WTC11 (cell line): ENCODE measurements around the gene ITIH2. TPM values are rescaled to one million over a fixed set of nuclear protein-coding genes. Genes with fewer than 3 reads are reported as not detected.
A peak's percentile ranks its signal among the peaks of the same experiment; 100 is the strongest.

Experiments used
- ATAC-seq: fragments of 200-7000 bp; cut with Tn5 transposase; 2 replicates; pipeline ENCODE4 v1.10.0; 2021; ENCODE audit warnings: mild to moderate bottlenecking, moderate library complexity
- CTCF ChIA-PET: fragments of 300-600 bp; sonication (Branson Sonifier 250); formaldehyde crosslinking; loops from one replicate; lab custom pipeline; 2021; ENCODE audit warnings: antibody characterized with exemption; lab: Charles Lee
- POLR2A ChIA-PET: fragments of 350-600 bp; sonication (Branson Sonifier 250); formaldehyde crosslinking; loops from one replicate; lab custom pipeline; 2021; ENCODE audit warnings: antibody characterized with exemption; lab: Charles Lee
- DNase-seq: peaks from one replicate; pipeline ENCODE4 v3.0.0; 2021; ENCODE audit warnings: low spot score
- H3K27ac Mint-ChIP-seq: 2 replicates; pipeline ENCODE4 v1.8.0; 2021; ENCODE audit warnings: mixed read lengths
- H3K27me3 Mint-ChIP-seq: 2 replicates; pipeline ENCODE4 v1.8.0; 2021; ENCODE audit warnings: low read depth, mild to moderate bottlenecking, moderate library complexity, mixed read lengths
- H3K36me3 Mint-ChIP-seq: 2 replicates; pipeline ENCODE4 v1.8.0; 2021; ENCODE audit warnings: mixed read lengths
- H3K4me1 Mint-ChIP-seq: 2 replicates; pipeline ENCODE4 v1.8.0; 2022; ENCODE audit warnings: mixed read lengths
- H3K4me3 Mint-ChIP-seq: 2 replicates; pipeline ENCODE4 v1.8.0; 2021; ENCODE audit warnings: mild to moderate bottlenecking, moderate library complexity, mixed read lengths
- H3K9me3 Mint-ChIP-seq: 2 replicates; pipeline ENCODE4 v1.8.0; 2021; ENCODE audit warnings: mixed read lengths
- AFF4 ChIP-seq: sonication (generic); formaldehyde crosslinking; IDR thresholded peaks from 2 replicates; pipeline ENCODE4 v1.8.1; 2023; ENCODE audit warnings: mild to moderate bottlenecking, missing genetic modification reagents, borderline replicate concordance
- ARID4B ChIP-seq: sonication (generic); formaldehyde crosslinking; IDR thresholded peaks from 2 replicates; pipeline ENCODE4 v1.8.0; 2023; ENCODE audit warnings: missing genetic modification reagents, mild to moderate bottlenecking, borderline replicate concordance
- ATF2 ChIP-seq: sonication (generic); formaldehyde crosslinking; IDR thresholded peaks from 2 replicates; pipeline ENCODE4 v1.8.1; 2022; ENCODE audit warnings: low read depth, missing genetic modification reagents, borderline replicate concordance
- ELF4 ChIP-seq: sonication (generic); formaldehyde crosslinking; IDR thresholded peaks from 2 replicates; pipeline ENCODE4 v1.8.1; 2022; ENCODE audit warnings: low read depth, mild to moderate bottlenecking, moderate library complexity, missing genetic modification reagents
- IRF2 ChIP-seq: sonication (generic); formaldehyde crosslinking; IDR thresholded peaks from 2 replicates; pipeline ENCODE4 v1.8.0; 2022; ENCODE audit warnings: low read depth, missing genetic modification reagents, borderline replicate concordance
- JAZF1 ChIP-seq: fragments of 250-450 bp; sonication (Bioruptor Pico); IDR thresholded peaks from 2 replicates; pipeline ENCODE4 v1.9.0; 2021; ENCODE audit warnings: moderate library complexity, mild to moderate bottlenecking, inconsistent platforms
- NR2C2 ChIP-seq: sonication (generic); formaldehyde crosslinking; IDR thresholded peaks from 2 replicates; pipeline ENCODE4 v1.8.0; 2022; ENCODE audit warnings: mild to moderate bottlenecking, missing genetic modification reagents
- RORB ChIP-seq: fragments of 250-450 bp; sonication (Bioruptor Pico); IDR thresholded peaks from 2 replicates; pipeline ENCODE4 v1.9.0; 2021; ENCODE audit warnings: mild to moderate bottlenecking
- TEAD1 ChIP-seq: sonication (generic); formaldehyde crosslinking; IDR thresholded peaks from 2 replicates; pipeline ENCODE4 v1.8.0; 2022; ENCODE audit warnings: mild to moderate bottlenecking, missing genetic modification reagents
- TP53 ChIP-seq: sonication (generic); formaldehyde crosslinking; IDR thresholded peaks from 2 replicates; pipeline ENCODE4 v1.8.1; 2023; ENCODE audit warnings: mild to moderate bottlenecking, missing genetic modification reagents
- USF1 ChIP-seq: sonication (generic); formaldehyde crosslinking; IDR thresholded peaks from 2 replicates; pipeline ENCODE4 v1.8.0; 2022; ENCODE audit warnings: mild to moderate bottlenecking, missing genetic modification reagents
- ZNF396 ChIP-seq: fragments of 250-450 bp; sonication (Bioruptor Pico); IDR thresholded peaks from 2 replicates; pipeline ENCODE4 v1.8.0; 2021; ENCODE audit warnings: mild to moderate bottlenecking, moderate library complexity, borderline replicate concordance
- ZNF423 ChIP-seq: fragments of 250-450 bp; sonication (Bioruptor Pico); IDR thresholded peaks from 2 replicates; pipeline ENCODE4 v2.1.2; 2022; ENCODE audit warnings: mild to moderate bottlenecking, moderate library complexity
- total RNA-seq: library from RNA; stranded (reverse); gene quantifications from 3 replicates; pipeline ENCODE4 v1.2.3, GENCODE V29; 2021
- TF ChIP-seq, protein P1 (sequence below): sonication (generic); formaldehyde crosslinking; IDR thresholded peaks from 2 replicates; pipeline ENCODE4 v1.8.1; 2022; ENCODE audit warnings: missing genetic modification reagents, borderline replicate concordance
- TF ChIP-seq, protein P2 (sequence below): sonication (generic); formaldehyde crosslinking; IDR thresholded peaks from 2 replicates; pipeline ENCODE4 v1.8.1; 2023; ENCODE audit warnings: mild to moderate bottlenecking, missing genetic modification reagents, moderate library complexity
- TF ChIP-seq, protein P3 (sequence below): sonication (generic); formaldehyde crosslinking; IDR thresholded peaks from 2 replicates; pipeline ENCODE4 v1.8.1; 2023; ENCODE audit warnings: mild to moderate bottlenecking, missing genetic modification reagents, moderate library complexity
- TF ChIP-seq, protein P4 (sequence below): sonication (generic); formaldehyde crosslinking; conservative IDR thresholded peaks from 2 replicates; pipeline ENCODE4 v1.8.1; 2022; ENCODE audit warnings: mild to moderate bottlenecking, missing genetic modification reagents
- TF ChIP-seq, protein P5 (sequence below): sonication (generic); formaldehyde crosslinking; IDR thresholded peaks from 2 replicates; pipeline ENCODE4 v1.8.0; 2022; ENCODE audit warnings: mild to moderate bottlenecking, missing genetic modification reagents

Gene ITIH2
- total RNA-seq, 1 experiment from 2014 or later: 0.83 TPM

GRCh38 chr10:7672341-7673134 lies 30.6 kb upstream of the ITIH2 start:
- ChIA-PET CTCF (interaction anchor here (1.9 kb wide), 1 partner anchor 147 kb away, joined by 4 read pairs; no protein-coding TSS in a partner anchor), POLR2A (interaction anchor here (0.5 kb wide), 1 partner anchor 118 kb away, joined by 3 read pairs; no protein-coding TSS in a partner anchor)
- H3K36me3 Mint-ChIP-seq: no peaks in the 10 kb centered on the region
- peaks cover 27% of the 10 kb centered on the region for H3K27me3 Mint-ChIP-seq
- no peaks in the 10 kb centered on the region for H3K9me3 Mint-ChIP-seq
- H3K27ac Mint-ChIP-seq: no peak overlapping the region
- DNase-seq: no peak
- no peak overlapping the region for H3K4me3 Mint-ChIP-seq
- no peak for ATAC-seq
- TF ChIP-seq IRF2 (CRISPR knock-in tag): no peak
- TF ChIP-seq, protein P1, sequence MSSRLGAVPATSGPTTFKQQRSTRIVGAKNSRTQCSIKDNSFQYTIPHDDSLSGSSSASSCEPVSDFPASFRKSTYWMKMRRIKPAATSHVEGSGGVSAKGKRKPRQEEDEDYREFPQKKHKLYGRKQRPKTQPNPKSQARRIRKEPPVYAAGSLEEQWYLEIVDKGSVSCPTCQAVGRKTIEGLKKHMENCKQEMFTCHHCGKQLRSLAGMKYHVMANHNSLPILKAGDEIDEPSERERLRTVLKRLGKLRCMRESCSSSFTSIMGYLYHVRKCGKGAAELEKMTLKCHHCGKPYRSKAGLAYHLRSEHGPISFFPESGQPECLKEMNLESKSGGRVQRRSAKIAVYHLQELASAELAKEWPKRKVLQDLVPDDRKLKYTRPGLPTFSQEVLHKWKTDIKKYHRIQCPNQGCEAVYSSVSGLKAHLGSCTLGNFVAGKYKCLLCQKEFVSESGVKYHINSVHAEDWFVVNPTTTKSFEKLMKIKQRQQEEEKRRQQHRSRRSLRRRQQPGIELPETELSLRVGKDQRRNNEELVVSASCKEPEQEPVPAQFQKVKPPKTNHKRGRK (CRISPR knock-in tag): no peak
- TF ChIP-seq RORB (CRISPR knock-in tag): no peak
- TF ChIP-seq, protein P2, sequence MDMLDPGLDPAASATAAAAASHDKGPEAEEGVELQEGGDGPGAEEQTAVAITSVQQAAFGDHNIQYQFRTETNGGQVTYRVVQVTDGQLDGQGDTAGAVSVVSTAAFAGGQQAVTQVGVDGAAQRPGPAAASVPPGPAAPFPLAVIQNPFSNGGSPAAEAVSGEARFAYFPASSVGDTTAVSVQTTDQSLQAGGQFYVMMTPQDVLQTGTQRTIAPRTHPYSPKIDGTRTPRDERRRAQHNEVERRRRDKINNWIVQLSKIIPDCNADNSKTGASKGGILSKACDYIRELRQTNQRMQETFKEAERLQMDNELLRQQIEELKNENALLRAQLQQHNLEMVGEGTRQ (CRISPR knock-in tag): no peak
- peak; percentile 65; the same call in 1 of the 2 replicates for TF ChIP-seq JAZF1 (CRISPR knock-in tag)
- TF ChIP-seq ZNF423 (CRISPR knock-in tag): no peak
- peaks cover 4% of the 10 kb centered on the region for H3K4me1 Mint-ChIP-seq

- POLR2A ChIA-PET: no interaction called here
- TF ChIP-seq AFF4 (CRISPR knock-in tag) (no peak), ZNF396 (CRISPR knock-in tag) (no peak), USF1 (CRISPR knock-in tag) (no peak), TP53 (CRISPR knock-in tag) (no peak), TEAD1 (no peak), ELF4 (CRISPR knock-in tag) (no peak), ARID4B (no peak), ATF2 (CRISPR knock-in tag) (no peak), NR2C2 (no peak)
- TF ChIP-seq, protein P3, sequence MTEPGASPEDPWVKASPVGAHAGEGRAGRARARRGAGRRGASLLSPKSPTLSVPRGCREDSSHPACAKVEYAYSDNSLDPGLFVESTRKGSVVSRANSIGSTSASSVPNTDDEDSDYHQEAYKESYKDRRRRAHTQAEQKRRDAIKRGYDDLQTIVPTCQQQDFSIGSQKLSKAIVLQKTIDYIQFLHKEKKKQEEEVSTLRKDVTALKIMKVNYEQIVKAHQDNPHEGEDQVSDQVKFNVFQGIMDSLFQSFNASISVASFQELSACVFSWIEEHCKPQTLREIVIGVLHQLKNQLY (CRISPR knock-in tag): no peak
- TF ChIP-seq, protein P4, sequence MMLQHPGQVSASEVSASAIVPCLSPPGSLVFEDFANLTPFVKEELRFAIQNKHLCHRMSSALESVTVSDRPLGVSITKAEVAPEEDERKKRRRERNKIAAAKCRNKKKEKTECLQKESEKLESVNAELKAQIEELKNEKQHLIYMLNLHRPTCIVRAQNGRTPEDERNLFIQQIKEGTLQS (CRISPR knock-in tag): no peak
- TF ChIP-seq, protein P5, sequence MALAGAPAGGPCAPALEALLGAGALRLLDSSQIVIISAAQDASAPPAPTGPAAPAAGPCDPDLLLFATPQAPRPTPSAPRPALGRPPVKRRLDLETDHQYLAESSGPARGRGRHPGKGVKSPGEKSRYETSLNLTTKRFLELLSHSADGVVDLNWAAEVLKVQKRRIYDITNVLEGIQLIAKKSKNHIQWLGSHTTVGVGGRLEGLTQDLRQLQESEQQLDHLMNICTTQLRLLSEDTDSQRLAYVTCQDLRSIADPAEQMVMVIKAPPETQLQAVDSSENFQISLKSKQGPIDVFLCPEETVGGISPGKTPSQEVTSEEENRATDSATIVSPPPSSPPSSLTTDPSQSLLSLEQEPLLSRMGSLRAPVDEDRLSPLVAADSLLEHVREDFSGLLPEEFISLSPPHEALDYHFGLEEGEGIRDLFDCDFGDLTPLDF (CRISPR knock-in tag): no peak
These were observed 23.9 kb upstream of the ITIH2 start for GRCh38 chr10:7679256-7679655.

More at GRCh38 chr10:7679256-7679655, 23.9 kb upstream of the ITIH2 start:
- DNase-seq (no peak), ATAC-seq (no peak)
- Mint-ChIP-seq H3K4me3 (no peak overlapping the region), H3K9me3 (peaks cover 7% of the 10 kb centered on the region), H3K4me1 (no peaks in the 10 kb centered on the region), H3K27me3 (peaks cover 8% of the 10 kb centered on the region), H3K27ac (no peak overlapping the region), H3K36me3 (no peaks in the 10 kb centered on the region)
- CTCF ChIA-PET: no interaction called here
